Neural cell (in vitro differentiated cells): ENCODE data around the gene CDK3. TPM values are rescaled to one million over a fixed set of nuclear protein-coding genes. Genes with fewer than 3 reads are reported as not detected.
A peak's percentile ranks its signal among the peaks of the same experiment; 100 is the strongest.

Experiments used
- H2AFZ ChIP-seq: fragments of 200-600, 300-800 bp; sonication (generic), shearing (Covaris generic); 2 replicates; pipeline ENCODE4 v1.6.0; 2014; ENCODE audit warnings: low read depth, mild to moderate bottlenecking, antibody characterized with exemption, low read length, moderate library complexity
- H3F3A ChIP-seq: fragments of 200-600 bp; shearing (Covaris generic); 2 replicates; pipeline ENCODE4 v1.6.1; 2016; ENCODE audit warnings: mild to moderate bottlenecking, moderate library complexity, mixed read lengths, antibody characterized with exemption, low read length; ENCODE audit not compliant: insufficient read depth, poor library complexity, severe bottlenecking
- H3K27ac ChIP-seq: fragments of 200-600, 300-800 bp; sonication (generic), shearing (Covaris generic); 2 replicates; pipeline ENCODE4 v1.5.1; 2014; ENCODE audit warnings: mild to moderate bottlenecking, low read length, moderate library complexity
- H3K27me3 ChIP-seq: fragments of 300-800, 200-600 bp; sonication (generic), shearing (Covaris generic); 2 replicates; pipeline ENCODE4 v1.6.0; 2014; ENCODE audit warnings: mild to moderate bottlenecking, low read depth, low read length, moderate library complexity; ENCODE audit not compliant: insufficient read depth
- H3K36me3 ChIP-seq: fragments of 300-800, 200-600 bp; sonication (generic), shearing (Covaris generic); 2 replicates; pipeline ENCODE4 v1.5.1; 2014; ENCODE audit warnings: mild to moderate bottlenecking, antibody characterized with exemption, low read length, moderate library complexity; ENCODE audit not compliant: insufficient read depth
- H3K4me2 ChIP-seq: fragments of 300-800, 200-600 bp; sonication (generic), shearing (Covaris generic); 2 replicates; pipeline ENCODE4 v1.6.0; 2014; ENCODE audit warnings: mild to moderate bottlenecking, low read length
- H3K4me3 ChIP-seq: fragments of 300-800, 200-600 bp; sonication (generic), shearing (Covaris generic); 2 replicates; pipeline ENCODE4 v1.5.1; 2014; ENCODE audit warnings: mild to moderate bottlenecking, low read length, moderate library complexity
- H3K79me2 ChIP-seq: fragments of 200-600 bp; shearing (Covaris generic); replicated peaks from 2 replicates; pipeline ENCODE4 v1.6.0; 2014; ENCODE audit warnings: mild to moderate bottlenecking, low read length, moderate library complexity; ENCODE audit not compliant: insufficient read depth
- H3K9ac ChIP-seq: fragments of 300-800, 200-600 bp; sonication (generic), shearing (Covaris generic); 2 replicates; pipeline ENCODE4 v1.6.1; 2016; ENCODE audit warnings: mild to moderate bottlenecking, low read length, mixed read lengths
- H3K9me2 ChIP-seq: fragments of 200-600 bp; shearing (Covaris generic); 2 replicates; pipeline ENCODE4 v1.6.1; 2016; ENCODE audit warnings: mild to moderate bottlenecking, low read length, mixed read lengths; ENCODE audit not compliant: insufficient read depth
- H3K9me3 ChIP-seq: fragments of 200-600, 300-800 bp; sonication (generic), shearing (Covaris generic); 2 replicates; pipeline ENCODE4 v1.6.1; 2016; ENCODE audit warnings: mild to moderate bottlenecking, mixed run types, low read length, moderate library complexity, mixed read lengths
- H4K20me1 ChIP-seq: fragments of 200-600 bp; shearing (Covaris generic); 2 replicates; pipeline ENCODE4 v1.6.1; 2016; ENCODE audit warnings: mild to moderate bottlenecking, mixed run types; ENCODE audit not compliant: insufficient read depth
- EP300 ChIP-seq: fragments of 450-650 bp; conservative IDR thresholded peaks from 2 replicates; pipeline ENCODE4 v1.6.1; 2014; ENCODE audit warnings: antibody characterized with exemption, mild to moderate bottlenecking, moderate library complexity; ENCODE audit not compliant: poor library complexity, severe bottlenecking
- EZH2 ChIP-seq: fragments of 200-600, 300-800 bp; shearing (Covaris generic), sonication (generic); IDR thresholded peaks from 2 replicates; pipeline ENCODE4 v1.6.1; 2014; ENCODE audit warnings: antibody characterized with exemption, low read length, borderline replicate concordance, mild to moderate bottlenecking; ENCODE audit not compliant: insufficient read depth, poor library complexity, severe bottlenecking
- MXI1 ChIP-seq: fragments of 450-650 bp; conservative IDR thresholded peaks from 2 replicates; pipeline ENCODE4 v1.6.1; 2014; ENCODE audit warnings: antibody characterized with exemption, mild to moderate bottlenecking; ENCODE audit not compliant: poor library complexity, severe bottlenecking
- POLR2AphosphoS5 ChIP-seq: IDR thresholded peaks from 2 replicates; pipeline ENCODE4 v1.6.1; 2012
- RAD21 ChIP-seq: fragments of 450-650 bp; conservative IDR thresholded peaks from 2 replicates; pipeline ENCODE4 v1.6.1; 2014; ENCODE audit warnings: antibody characterized with exemption, mild to moderate bottlenecking, moderate library complexity
- SMC3 ChIP-seq: fragments of 450-650 bp; conservative IDR thresholded peaks from 2 replicates; pipeline ENCODE4 v1.6.1; 2014; ENCODE audit warnings: antibody characterized with exemption, mild to moderate bottlenecking, moderate library complexity; ENCODE audit not compliant: poor library complexity
- TAF1 ChIP-seq: IDR thresholded peaks from 2 replicates; pipeline ENCODE4 v1.6.1; 2012; ENCODE audit warnings: low read depth
- polyA plus RNA-seq: library from polyadenylated mRNA; depleted of rRNA; stranded (reverse); fragments of >200 nt; gene quantifications from 2 replicates; pipeline ENCODE4 v1.2.3, GENCODE V29; 2014
- TF ChIP-seq, protein P1 (sequence below): IDR thresholded peaks from 2 replicates; pipeline ENCODE4 v1.6.1; 2012; ENCODE audit warnings: borderline replicate concordance
- TF ChIP-seq, protein P2 (sequence below): fragments of 450-650 bp; IDR thresholded peaks from 2 replicates; pipeline ENCODE4 v1.5.1; 2014; ENCODE audit warnings: antibody characterized with exemption, mild to moderate bottlenecking, moderate library complexity; ENCODE audit not compliant: poor library complexity, severe bottlenecking

CDK3 gene
- polyA plus RNA-seq, 1 donor from 2014 or later = 29.2 TPM

DNA sequence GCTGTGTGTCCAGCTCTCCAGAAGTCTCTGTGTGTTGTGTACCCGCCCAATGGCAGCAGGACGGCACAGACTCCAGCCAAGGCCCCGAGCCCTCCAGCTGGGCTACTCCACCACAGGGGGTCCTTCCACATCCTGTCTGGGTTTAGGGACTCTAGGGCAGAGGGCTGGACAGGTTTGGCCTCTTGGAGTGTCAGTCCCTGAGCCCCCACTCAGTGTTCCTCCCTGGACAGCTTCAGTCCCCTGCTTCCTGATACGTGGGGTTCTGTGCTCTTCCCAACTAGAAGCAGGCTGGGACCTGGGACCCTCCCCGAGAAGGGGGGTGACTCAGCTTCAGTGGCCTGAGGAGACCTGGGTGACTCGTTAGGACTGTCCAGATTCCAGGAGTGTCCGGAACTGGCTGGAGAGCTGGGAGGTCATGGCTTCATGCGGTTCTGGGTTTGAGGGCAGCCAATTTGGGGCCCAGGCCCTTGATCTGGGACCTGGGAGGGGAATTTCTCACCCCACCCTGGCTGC lies 4.2 kb downstream of the CDK3 start:
- Histone ChIP-seq H3F3A (no peaks in the 10 kb centered on the region), H3K4me3 (no peak overlapping the region), H3K9ac (no peak overlapping the region), H3K27ac (no peak overlapping the region), H3K9me2 (no peaks in the 10 kb centered on the region), H4K20me1 (no peaks in the 10 kb centered on the region), H3K79me2 (no peaks in the 10 kb centered on the region), H2AFZ (no peak overlapping the region), H3K4me2 (no peak overlapping the region), H3K27me3 (no peaks in the 10 kb centered on the region), H3K36me3 (no peaks in the 10 kb centered on the region), H3K9me3 (no peaks in the 10 kb centered on the region)
- TF ChIP-seq, protein P1, sequence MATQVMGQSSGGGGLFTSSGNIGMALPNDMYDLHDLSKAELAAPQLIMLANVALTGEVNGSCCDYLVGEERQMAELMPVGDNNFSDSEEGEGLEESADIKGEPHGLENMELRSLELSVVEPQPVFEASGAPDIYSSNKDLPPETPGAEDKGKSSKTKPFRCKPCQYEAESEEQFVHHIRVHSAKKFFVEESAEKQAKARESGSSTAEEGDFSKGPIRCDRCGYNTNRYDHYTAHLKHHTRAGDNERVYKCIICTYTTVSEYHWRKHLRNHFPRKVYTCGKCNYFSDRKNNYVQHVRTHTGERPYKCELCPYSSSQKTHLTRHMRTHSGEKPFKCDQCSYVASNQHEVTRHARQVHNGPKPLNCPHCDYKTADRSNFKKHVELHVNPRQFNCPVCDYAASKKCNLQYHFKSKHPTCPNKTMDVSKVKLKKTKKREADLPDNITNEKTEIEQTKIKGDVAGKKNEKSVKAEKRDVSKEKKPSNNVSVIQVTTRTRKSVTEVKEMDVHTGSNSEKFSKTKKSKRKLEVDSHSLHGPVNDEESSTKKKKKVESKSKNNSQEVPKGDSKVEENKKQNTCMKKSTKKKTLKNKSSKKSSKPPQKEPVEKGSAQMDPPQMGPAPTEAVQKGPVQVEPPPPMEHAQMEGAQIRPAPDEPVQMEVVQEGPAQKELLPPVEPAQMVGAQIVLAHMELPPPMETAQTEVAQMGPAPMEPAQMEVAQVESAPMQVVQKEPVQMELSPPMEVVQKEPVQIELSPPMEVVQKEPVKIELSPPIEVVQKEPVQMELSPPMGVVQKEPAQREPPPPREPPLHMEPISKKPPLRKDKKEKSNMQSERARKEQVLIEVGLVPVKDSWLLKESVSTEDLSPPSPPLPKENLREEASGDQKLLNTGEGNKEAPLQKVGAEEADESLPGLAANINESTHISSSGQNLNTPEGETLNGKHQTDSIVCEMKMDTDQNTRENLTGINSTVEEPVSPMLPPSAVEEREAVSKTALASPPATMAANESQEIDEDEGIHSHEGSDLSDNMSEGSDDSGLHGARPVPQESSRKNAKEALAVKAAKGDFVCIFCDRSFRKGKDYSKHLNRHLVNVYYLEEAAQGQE = no peak
- TF ChIP-seq EZH2 = no peak
- TF ChIP-seq EP300 = no peak
- no peak for TF ChIP-seq RAD21
- no peak for TF ChIP-seq MXI1
- no peak for TF ChIP-seq TAF1
- no peak for TF ChIP-seq POLR2AphosphoS5
- TF ChIP-seq, protein P2, sequence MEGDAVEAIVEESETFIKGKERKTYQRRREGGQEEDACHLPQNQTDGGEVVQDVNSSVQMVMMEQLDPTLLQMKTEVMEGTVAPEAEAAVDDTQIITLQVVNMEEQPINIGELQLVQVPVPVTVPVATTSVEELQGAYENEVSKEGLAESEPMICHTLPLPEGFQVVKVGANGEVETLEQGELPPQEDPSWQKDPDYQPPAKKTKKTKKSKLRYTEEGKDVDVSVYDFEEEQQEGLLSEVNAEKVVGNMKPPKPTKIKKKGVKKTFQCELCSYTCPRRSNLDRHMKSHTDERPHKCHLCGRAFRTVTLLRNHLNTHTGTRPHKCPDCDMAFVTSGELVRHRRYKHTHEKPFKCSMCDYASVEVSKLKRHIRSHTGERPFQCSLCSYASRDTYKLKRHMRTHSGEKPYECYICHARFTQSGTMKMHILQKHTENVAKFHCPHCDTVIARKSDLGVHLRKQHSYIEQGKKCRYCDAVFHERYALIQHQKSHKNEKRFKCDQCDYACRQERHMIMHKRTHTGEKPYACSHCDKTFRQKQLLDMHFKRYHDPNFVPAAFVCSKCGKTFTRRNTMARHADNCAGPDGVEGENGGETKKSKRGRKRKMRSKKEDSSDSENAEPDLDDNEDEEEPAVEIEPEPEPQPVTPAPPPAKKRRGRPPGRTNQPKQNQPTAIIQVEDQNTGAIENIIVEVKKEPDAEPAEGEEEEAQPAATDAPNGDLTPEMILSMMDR = no peak
- TF ChIP-seq SMC3 = no peak

DNA sequence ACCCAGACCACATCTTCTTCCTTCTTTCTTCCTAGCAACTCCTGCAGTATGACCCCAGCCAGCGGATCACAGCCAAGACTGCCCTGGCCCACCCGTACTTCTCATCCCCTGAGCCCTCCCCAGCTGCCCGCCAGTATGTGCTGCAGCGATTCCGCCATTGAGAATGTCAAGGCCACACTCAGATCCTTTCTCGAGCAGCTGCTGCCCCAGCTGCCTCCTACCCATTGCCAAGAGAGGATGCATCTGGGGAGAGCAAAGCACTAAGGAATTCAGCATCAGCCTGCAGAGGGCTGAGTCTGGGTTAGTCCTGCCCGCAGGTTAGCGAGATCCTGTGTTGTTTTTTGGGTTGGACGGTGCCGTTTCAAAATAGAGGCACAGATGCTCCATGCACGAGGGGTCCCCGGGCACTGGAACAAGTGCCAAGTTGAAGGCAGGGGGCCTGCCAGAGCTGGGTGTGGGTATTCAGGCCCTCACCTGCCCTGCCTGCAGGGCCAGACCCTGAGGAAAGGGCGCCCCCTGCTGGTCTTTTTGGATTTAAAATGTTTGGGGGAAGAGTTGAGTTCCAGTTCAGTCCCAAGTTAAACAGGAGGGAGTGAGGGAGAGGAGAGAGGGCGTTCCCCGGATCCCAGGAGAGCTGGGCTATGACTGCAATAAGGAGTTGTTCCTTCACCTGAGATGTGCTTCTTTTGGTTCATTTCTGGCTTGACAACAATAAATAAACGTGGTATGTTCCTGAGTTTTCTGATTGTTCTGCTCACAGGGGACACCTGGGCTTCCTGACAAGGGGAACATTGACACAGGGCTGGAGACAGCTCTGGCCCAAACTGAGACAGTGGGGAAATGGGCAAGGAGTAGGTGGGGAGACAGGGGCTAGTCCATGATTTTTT lies 4.9 kb downstream of the CDK3 start:
- H3K4me2 ChIP-seq = no peak overlapping the region
- no peaks in the 10 kb centered on the region for H3K36me3 ChIP-seq
- H3K9me2 ChIP-seq = no peaks in the 10 kb centered on the region
- no peak overlapping the region for H3K4me3 ChIP-seq
- no peaks in the 10 kb centered on the region for H4K20me1 ChIP-seq
- no peaks in the 10 kb centered on the region for H3K9me3 ChIP-seq
- H3K27ac ChIP-seq = no peak overlapping the region
- H3K79me2 ChIP-seq = no peaks in the 10 kb centered on the region
- no peaks in the 10 kb centered on the region for H3F3A ChIP-seq
- TF ChIP-seq SMC3 = peak; percentile 35
- no peak for TF ChIP-seq EP300
- TF ChIP-seq, protein P2 = peak; percentile 42
- no peak for TF ChIP-seq TAF1
- no peak for TF ChIP-seq EZH2
- TF ChIP-seq RAD21 = peak; percentile 32
- TF ChIP-seq, protein P1 = no peak
- no peak for TF ChIP-seq MXI1
- TF ChIP-seq POLR2AphosphoS5 = no peak
- H3K9ac ChIP-seq = no peak overlapping the region
- no peak overlapping the region for H2AFZ ChIP-seq
- H3K27me3 ChIP-seq = no peaks in the 10 kb centered on the region
